Naive B cell (primary cell): ENCODE results near the gene RASA3. TPM values are rescaled to one million over a fixed set of nuclear protein-coding genes. Genes with fewer than 3 reads are reported as not detected.
"Not testable (repeated sequence)": the region's sequence is repeated elsewhere in the genome, so short reads cannot be mapped to it uniquely, and the experiment has no call there.

ENCODE experiments used
- ATAC-seq, 2 donors: fragments of 150-1000 bp; cut with Tn5 transposase; 2 replicates each; pipeline ENCODE4 v1.10.0; 2021; ENCODE audit warnings: low read depth in 2 of 2, mild to moderate bottlenecking in 2 of 2, moderate library complexity in 2 of 2
- DNase-seq: peaks from one replicate; pipeline ENCODE4 v3.0.0; 2022
- H3K27ac Mint-ChIP-seq, 6 donors: one replicate each; pipeline ENCODE4 v1.8.0; 2020 to 2022; ENCODE audit warnings: mild to moderate bottlenecking in 6 of 6, mixed read lengths in 6 of 6, moderate library complexity in 5 of 6, inconsistent platforms in 2 of 6
- H3K27me3 Mint-ChIP-seq, 3 donors: one replicate each; pipeline ENCODE4 v1.8.0; 2021 to 2022; ENCODE audit warnings: mixed read lengths in 3 of 3, mild to moderate bottlenecking in 1 of 3
- H3K36me3 Mint-ChIP-seq, 2 donors: one replicate each; pipeline ENCODE4 v1.8.0; 2020 to 2022; ENCODE audit warnings: mixed read lengths in 2 of 2, inconsistent platforms in 1 of 2, mild to moderate bottlenecking in 1 of 2
- H3K4me1 Mint-ChIP-seq, 3 donors: one replicate each; pipeline ENCODE4 v1.8.0; 2020 to 2022; ENCODE audit warnings: mixed read lengths in 3 of 3, inconsistent platforms in 1 of 3, mild to moderate bottlenecking in 1 of 3, moderate library complexity in 1 of 3
- H3K4me3 Mint-ChIP-seq, 8 donors: one replicate each; pipeline ENCODE4 v1.8.0; 2020 to 2022; ENCODE audit warnings: mild to moderate bottlenecking in 8 of 8, mixed read lengths in 8 of 8, moderate library complexity in 8 of 8, inconsistent platforms in 2 of 8
- H3K9me3 Mint-ChIP-seq, 7 donors: one replicate each; pipeline ENCODE4 v1.8.0; 2020 to 2022; ENCODE audit warnings: mixed read lengths in 7 of 7, mild to moderate bottlenecking in 5 of 7, inconsistent platforms in 2 of 7, moderate library complexity in 1 of 7
- polyA plus RNA-seq, 6 donors: library from polyadenylated mRNA; unstranded; fragments of 300-500 nt; fragmentation: Illumina TruSeq; gene quantifications; one replicate each; pipeline ENCODE4 v1.2.3, GENCODE V29; 2021; ENCODE audit warnings: low read depth in 6 of 6

RASA3 gene
- polyA plus RNA-seq, 6 donors from 2014 or later: 17.1 to 41.9 (median 28.8) TPM

- H3K27ac Mint-ChIP-seq: peak overlapping the region in 5 of 6 donors; percentile 41 to 96 (median 82)
Observed at GRCh38 chr13:114110091-114110829, 22.2 kb downstream of the RASA3 start.

GRCh38 chr13:114109641-114110041 lies 22.8 kb downstream of the RASA3 start:
- Mint-ChIP-seq H3K27me3 (no peaks in the 10 kb centered on the region), H3K9me3 (no peaks in the 10 kb centered on the region), H3K27ac (peak overlapping the region in 4 of 6 donors; percentile 80 to 89 (median 82)), H3K36me3 (peaks cover 0 to 9% of the 10 kb centered on the region in 2 donors), H3K4me1 (peaks cover 23 to 54% (median 32%) of the 10 kb centered on the region in 3 donors), H3K4me3 (peak overlapping the region in 3 of 8 donors; percentile 20 to 67 (median 28))
- ATAC-seq (no peak), DNase-seq (no peak)

More at GRCh38 chr13:114110091-114110829, 22.2 kb downstream of the RASA3 start:
- peak overlapping the region in 7 of 8 donors; percentile 51 to 85 (median 75) for H3K4me3 Mint-ChIP-seq
- H3K36me3 Mint-ChIP-seq: peaks cover 0 to 9% of the 10 kb centered on the region in 2 donors
- peak; percentile 95 to 97 for ATAC-seq
- peaks cover 25 to 57% (median 35%) of the 10 kb centered on the region in 3 donors for H3K4me1 Mint-ChIP-seq
- no peaks in the 10 kb centered on the region for H3K27me3 Mint-ChIP-seq
- no peaks in the 10 kb centered on the region for H3K9me3 Mint-ChIP-seq
- DNase-seq: peak; percentile 76

GRCh38 chr13:114108894-114109293 lies 23.5 kb downstream of the RASA3 start:
- H3K27me3 Mint-ChIP-seq: no peaks in the 10 kb centered on the region
- peaks cover 0 to 9% of the 10 kb centered on the region in 2 donors for H3K36me3 Mint-ChIP-seq
- ATAC-seq: no peak
- H3K4me1 Mint-ChIP-seq: peaks cover 20 to 52% (median 37%) of the 10 kb centered on the region in 3 donors
- peak overlapping the region in 3 of 6 donors; percentile 80 to 85 (median 82) for H3K27ac Mint-ChIP-seq
- peak overlapping the region in 2 of 8 donors; percentile 52 to 67 for H3K4me3 Mint-ChIP-seq
- no peaks in the 10 kb centered on the region for H3K9me3 Mint-ChIP-seq
- no peak for DNase-seq

- H3K4me1 Mint-ChIP-seq: peaks cover 20 to 50% (median 37%) of the 10 kb centered on the region in 3 donors
- no peak for DNase-seq
- H3K27me3 Mint-ChIP-seq: no peaks in the 10 kb centered on the region
Observed at GRCh38 chr13:114108141-114108761, 24.2 kb downstream of the RASA3 start.

GRCh38 chr13:114107686-114108081 lies 24.7 kb downstream of the RASA3 start:
- Mint-ChIP-seq H3K4me1 (peaks cover 20 to 48% (median 37%) of the 10 kb centered on the region in 3 donors), H3K9me3 (no peaks in the 10 kb centered on the region), H3K27me3 (no peaks in the 10 kb centered on the region), H3K36me3 (peaks cover 0 to 9% of the 10 kb centered on the region in 2 donors), H3K4me3 (peak overlapping the region in 2 of 8 donors; percentile 49 to 77), H3K27ac (peak overlapping the region in 2 of 6 donors; percentile 68 to 79)
- ATAC-seq (no peak), DNase-seq (no peak)

More at GRCh38 chr13:114108141-114108761, 24.2 kb downstream of the RASA3 start:
- Mint-ChIP-seq H3K9me3 (no peaks in the 10 kb centered on the region), H3K36me3 (peaks cover 0 to 9% of the 10 kb centered on the region in 2 donors), H3K27ac (peak overlapping the region in 3 of 6 donors; percentile 65 to 79 (median 68)), H3K4me3 (peak overlapping the region in 3 of 8 donors; percentile 49 to 77 (median 52))
- no peak for ATAC-seq

- no peaks in the 10 kb centered on the region for H3K27me3 Mint-ChIP-seq
- peak overlapping the region in 2 of 6 donors; percentile 49 to 88 for H3K27ac Mint-ChIP-seq
- H3K4me3 Mint-ChIP-seq: no peak overlapping the region
- no peaks in the 10 kb centered on the region for H3K9me3 Mint-ChIP-seq
- H3K36me3 Mint-ChIP-seq: peaks cover 0 to 9% of the 10 kb centered on the region in 2 donors
- ATAC-seq (no peak), DNase-seq (no peak)
- H3K4me1 Mint-ChIP-seq: peaks cover 20 to 51% (median 37%) of the 10 kb centered on the region in 3 donors
Observed at GRCh38 chr13:114106991-114107685, 25.3 kb downstream of the RASA3 start.

GRCh38 chr13:114106526-114106925 lies 25.9 kb downstream of the RASA3 start:
- ATAC-seq (no peak), DNase-seq (no peak)
- H3K4me3 Mint-ChIP-seq: peak overlapping the region in 1 of 8 donors; percentile 41
- H3K27me3 Mint-ChIP-seq: no peaks in the 10 kb centered on the region
- no peaks in the 10 kb centered on the region for H3K9me3 Mint-ChIP-seq
- peaks cover 20 to 52% (median 32%) of the 10 kb centered on the region in 3 donors for H3K4me1 Mint-ChIP-seq
- H3K36me3 Mint-ChIP-seq: peaks cover 0 to 9% of the 10 kb centered on the region in 2 donors
- peak overlapping the region in 1 of 6 donors; percentile 49 for H3K27ac Mint-ChIP-seq

GRCh38 chr13:114105521-114106225 lies 26.8 kb downstream of the RASA3 start:
- Mint-ChIP-seq H3K27me3 (no peaks in the 10 kb centered on the region), H3K4me3 (no peak overlapping the region), H3K27ac (peak overlapping the region in 5 of 6 donors; percentile 7 to 72 (median 39)), H3K9me3 (no peaks in the 10 kb centered on the region), H3K36me3 (peaks cover 0 to 9% of the 10 kb centered on the region in 2 donors), H3K4me1 (peaks cover 19 to 50% (median 30%) of the 10 kb centered on the region in 3 donors)
- ATAC-seq (no peak), DNase-seq (no peak)

GRCh38 chr13:114104655-114105520 lies 27.5 kb downstream of the RASA3 start:
- no peak overlapping the region for H3K4me3 Mint-ChIP-seq
- DNase-seq (no peak), ATAC-seq (no peak)
- H3K4me1 Mint-ChIP-seq: peaks cover 17 to 43% (median 22%) of the 10 kb centered on the region in 3 donors
- H3K27me3 Mint-ChIP-seq: no peaks in the 10 kb centered on the region
- H3K36me3 Mint-ChIP-seq: peaks cover 0 to 9% of the 10 kb centered on the region in 2 donors
- H3K9me3 Mint-ChIP-seq: no peaks in the 10 kb centered on the region
- peak overlapping the region in 4 of 6 donors; percentile 15 to 86 (median 47) for H3K27ac Mint-ChIP-seq

GRCh38 chr13:114103801-114104654 lies 28.4 kb downstream of the RASA3 start:
- H3K27me3 Mint-ChIP-seq: no peaks in the 10 kb centered on the region
- peak overlapping the region in 3 of 6 donors; percentile 23 to 86 (median 59) for H3K27ac Mint-ChIP-seq

GRCh38 chr13:114103289-114103621 lies 29.2 kb downstream of the RASA3 start:
- not testable (repeated sequence) for H3K4me3 Mint-ChIP-seq, H3K9me3 Mint-ChIP-seq
- peaks cover 13 to 30% (median 14%) of the 10 kb centered on the region in 3 donors for H3K4me1 Mint-ChIP-seq

More at GRCh38 chr13:114103801-114104654, 28.4 kb downstream of the RASA3 start:
- no peak for ATAC-seq
- Mint-ChIP-seq H3K4me1 (peaks cover 14 to 35% (median 15%) of the 10 kb centered on the region in 3 donors), H3K36me3 (peaks cover 0 to 9% of the 10 kb centered on the region in 2 donors), H3K4me3 (peak overlapping the region in 1 of 8 donors; percentile 84), H3K9me3 (no peaks in the 10 kb centered on the region)
- no peak for DNase-seq

More at GRCh38 chr13:114103289-114103621, 29.2 kb downstream of the RASA3 start:
- H3K27me3 Mint-ChIP-seq, ATAC-seq, DNase-seq, H3K36me3 Mint-ChIP-seq: not testable (repeated sequence)
- peak overlapping the region in 2 of 6 donors; percentile 38 to 69 for H3K27ac Mint-ChIP-seq
